ENCODE measurements around the gene TEX36. TPM values are rescaled to one million over a fixed set of nuclear protein-coding genes. Genes with fewer than 3 reads are reported as not detected.

Gene TEX36, protein sequence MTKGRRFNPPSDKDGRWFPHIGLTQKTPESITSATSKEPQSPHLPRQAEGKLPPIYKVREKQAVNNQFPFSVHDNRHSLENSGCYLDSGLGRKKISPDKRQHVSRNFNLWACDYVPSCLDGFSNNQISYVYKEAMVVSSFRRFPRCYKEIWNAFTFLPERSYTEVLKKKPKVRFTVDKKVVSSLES
- total RNA-seq (2022; extraction: Qiagen RNA extraction; ENCODE audit: low read depth): not detected in 5 replicates

GRCh38 chr10:125683063-125683462, at the start of gene TEX36:
Gene TEX36, minus strand, starts transcription at chr10:125683163. Its CDS starts 174 bp downstream, at chr10:125682989.

DNA sequence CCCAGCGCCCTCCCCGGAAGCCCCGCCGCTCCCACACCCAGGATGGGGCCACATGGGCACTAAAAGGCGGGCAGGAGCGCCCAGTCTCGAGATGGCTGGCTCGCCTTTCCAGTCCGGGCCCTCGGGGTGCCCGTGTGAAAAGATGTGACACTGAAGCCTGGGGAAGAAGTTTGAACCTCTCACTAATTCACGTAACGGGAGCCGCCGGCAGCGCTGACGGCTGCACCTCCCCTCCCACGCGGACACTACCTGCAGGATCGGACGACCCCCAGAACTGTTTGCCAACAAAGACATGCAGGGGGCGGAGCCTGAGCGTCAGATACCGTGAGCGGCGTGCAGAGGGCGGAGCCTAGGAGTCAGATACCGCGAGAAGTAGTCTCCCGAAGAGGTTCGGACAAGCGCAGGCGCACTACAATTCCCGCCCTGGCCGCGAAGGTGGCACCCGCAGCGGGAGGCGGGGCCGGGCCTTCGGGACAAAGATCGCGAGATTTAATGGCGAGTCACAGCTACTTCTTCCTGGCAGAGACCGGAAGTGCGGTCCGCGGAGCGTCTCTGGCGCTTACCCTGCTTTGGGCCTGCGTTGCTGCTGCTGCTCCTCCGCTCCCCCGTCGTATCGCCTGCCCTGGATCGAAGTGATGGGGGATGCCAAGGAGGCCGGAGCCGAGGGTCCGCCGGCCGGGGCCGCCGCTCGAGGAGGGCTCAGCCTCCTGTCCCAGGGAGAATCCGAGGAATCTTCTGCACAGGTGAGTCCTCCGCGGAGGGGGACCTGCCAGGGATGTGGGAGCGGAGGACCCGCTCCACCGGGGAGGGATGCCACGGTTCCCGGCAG, 36.4 kb upstream of the TEX36 start, which contains the start of gene EDRF1:
TSS of gene EDRF1 (plus strand) at position 537 of the 829 bp plus-strand sequence. CDS start at position 636, 99 bp downstream.

Other genes starting within 250 kb of the TEX36 start
- gene EDRF1, start 36.5 kb upstream of the TEX36 start, total RNA-seq (2022; extraction: Qiagen RNA extraction; ENCODE audit: low read depth): 12.6 to 17.6 TPM (median 16.7 TPM) in 5 replicates
- not detected in 5 replicates for gene MMP21, start 92.7 kb upstream of the TEX36 start, total RNA-seq (2022; extraction: Qiagen RNA extraction; ENCODE audit: low read depth)
- gene UROS, start 140.1 kb upstream of the TEX36 start, total RNA-seq (2022; extraction: Qiagen RNA extraction; ENCODE audit: low read depth): 56.2 to 60.2 TPM (median 59.3 TPM) in 5 replicates
- gene BCCIP, start 140.4 kb upstream of the TEX36 start, total RNA-seq (2022; extraction: Qiagen RNA extraction; ENCODE audit: low read depth): 108 to 117 TPM (median 112 TPM) in 5 replicates
- gene DHX32, start 198.1 kb upstream of the TEX36 start, total RNA-seq (2022; extraction: Qiagen RNA extraction; ENCODE audit: low read depth): 28.7 to 38.5 TPM (median 38.0 TPM) in 5 replicates
- 2.3 to 3.4 TPM (median 2.9 TPM) in 5 replicates for gene FANK1, start 213.4 kb upstream of the TEX36 start, total RNA-seq (2022; extraction: Qiagen RNA extraction; ENCODE audit: low read depth)

All from A549 treated with GW870086 at 1 μM for 4 hours (cell line).